Measurements from ENCODE around the gene PPP2R3A. TPM values are rescaled to one million over a fixed set of nuclear protein-coding genes. Genes with fewer than 3 reads are reported as not detected.
"Not testable (repeated sequence)": the region's sequence is repeated elsewhere in the genome, so short reads cannot be mapped to it uniquely, and the experiment has no call there.

The PPP2R3A gene
- total and polyA plus RNA-seq, 2 donors, result 10.5 to 28.7 TPM

- H3K27ac ChIP-seq (ENCODE audit: low read depth), result no peak overlapping the region
- WGBS, result 94% methylated on average over 6 of the region's 6 CpGs
- DNase-seq (ENCODE audit: extremely low spot score), result no peak
- H3K4me3 ChIP-seq (ENCODE audit: low read depth, low read length), result no peak overlapping the region
- H3K4me1 ChIP-seq (ENCODE audit: insufficient read depth), result no peaks in the 10 kb centered on the region
- peaks cover 4% of the 10 kb centered on the region for H3K36me3 ChIP-seq (ENCODE audit: insufficient read depth)
Measured at GRCh38 chr3:136146981-136147729, 181.6 kb downstream of the PPP2R3A start.

GRCh38 chr3:136149667-136150066, 184.1 kb downstream of the PPP2R3A start:
- DNase-seq (ENCODE audit: extremely low spot score), result no peak
- Histone ChIP-seq H3K27ac (ENCODE audit: low read depth) (no peak overlapping the region), H3K4me1 (ENCODE audit: insufficient read depth) (no peaks in the 10 kb centered on the region), H3K36me3 (ENCODE audit: insufficient read depth) (peaks cover 2% of the 10 kb centered on the region), H3K4me3 (ENCODE audit: low read depth, low read length) (no peak overlapping the region)
- 50% methylated on average over 3 of the region's 3 CpGs for WGBS

- Histone ChIP-seq H3K4me3 (ENCODE audit: low read depth, low read length) (no peak overlapping the region), H3K27ac (ENCODE audit: low read depth) (no peak overlapping the region), H3K36me3 (ENCODE audit: insufficient read depth) (peaks cover 2% of the 10 kb centered on the region), H3K4me1 (ENCODE audit: insufficient read depth) (no peaks in the 10 kb centered on the region)
- 44% methylated on average over 10 of the region's 10 CpGs for WGBS
- no peak for DNase-seq (ENCODE audit: extremely low spot score)
Measured at GRCh38 chr3:136151219-136151618, 185.7 kb downstream of the PPP2R3A start.

GRCh38 chr3:136152176-136152843, 186.8 kb downstream of the PPP2R3A start:
- DNase-seq (ENCODE audit: extremely low spot score), result no peak
- H3K4me3 ChIP-seq (ENCODE audit: low read depth, low read length), result no peak overlapping the region
- 81% methylated on average over 4 of the region's 4 CpGs for WGBS
- peaks cover 2% of the 10 kb centered on the region for H3K36me3 ChIP-seq (ENCODE audit: insufficient read depth)
- H3K4me1 ChIP-seq (ENCODE audit: insufficient read depth), result peaks cover 2% of the 10 kb centered on the region
- H3K27ac ChIP-seq (ENCODE audit: low read depth), result no peak overlapping the region

GRCh38 chr3:136152963-136153362, 187.4 kb downstream of the PPP2R3A start:
- 90% methylated on average over 4 of the region's 4 CpGs for WGBS
- Histone ChIP-seq H3K36me3 (ENCODE audit: insufficient read depth) (peaks cover 2% of the 10 kb centered on the region), H3K27ac (ENCODE audit: low read depth) (no peak overlapping the region), H3K4me1 (ENCODE audit: insufficient read depth) (peaks cover 2% of the 10 kb centered on the region), H3K4me3 (ENCODE audit: low read depth, low read length) (no peak overlapping the region)
- no peak for DNase-seq (ENCODE audit: extremely low spot score)

- Histone ChIP-seq H3K4me3 (ENCODE audit: low read depth, low read length) (no peak overlapping the region), H3K27ac (ENCODE audit: low read depth) (no peak overlapping the region), H3K4me1 (ENCODE audit: insufficient read depth) (peaks cover 2% of the 10 kb centered on the region), H3K36me3 (ENCODE audit: insufficient read depth) (no peaks in the 10 kb centered on the region)
- no peak for DNase-seq (ENCODE audit: extremely low spot score)
Measured at GRCh38 chr3:136161516-136161915, 196.0 kb downstream of the PPP2R3A start.

GRCh38 chr3:136162322-136162721, 196.8 kb downstream of the PPP2R3A start:
- Histone ChIP-seq H3K4me3 (ENCODE audit: low read depth, low read length) (no peak overlapping the region), H3K27ac (ENCODE audit: low read depth) (no peak overlapping the region), H3K4me1 (ENCODE audit: insufficient read depth) (peaks cover under 1% of the 10 kb centered on the region), H3K36me3 (ENCODE audit: insufficient read depth) (no peaks in the 10 kb centered on the region)
- WGBS, result 95% methylated on average over 7 of the region's 7 CpGs
- DNase-seq (ENCODE audit: extremely low spot score), result no peak

- DNase-seq (ENCODE audit: extremely low spot score); H3K36me3 ChIP-seq (ENCODE audit: insufficient read depth); H3K4me3 ChIP-seq (ENCODE audit: low read depth, low read length); H3K4me1 ChIP-seq (ENCODE audit: insufficient read depth); H3K27ac ChIP-seq (ENCODE audit: low read depth): not testable (repeated sequence)
Measured at GRCh38 chr3:136163607-136164006, 198.1 kb downstream of the PPP2R3A start.

- no peaks in the 10 kb centered on the region for H3K36me3 ChIP-seq (ENCODE audit: insufficient read depth)
- DNase-seq (ENCODE audit: extremely low spot score), result no peak
- no peak overlapping the region for H3K4me3 ChIP-seq (ENCODE audit: low read depth, low read length)
- H3K4me1 ChIP-seq (ENCODE audit: insufficient read depth), result no peaks in the 10 kb centered on the region
- 39% methylated on average over 3 of the region's 3 CpGs for WGBS
- H3K27ac ChIP-seq (ENCODE audit: low read depth), result no peak overlapping the region
Measured at GRCh38 chr3:136166507-136166906, 201.0 kb downstream of the PPP2R3A start.

- 97% methylated on average over 4 of the region's 4 CpGs for WGBS
- H3K4me1 ChIP-seq (ENCODE audit: insufficient read depth); DNase-seq (ENCODE audit: extremely low spot score); H3K4me3 ChIP-seq (ENCODE audit: low read depth, low read length); H3K36me3 ChIP-seq (ENCODE audit: insufficient read depth); H3K27ac ChIP-seq (ENCODE audit: low read depth): not testable (repeated sequence)
Measured at GRCh38 chr3:136168236-136168635, 202.7 kb downstream of the PPP2R3A start.

- Histone ChIP-seq H3K4me1 (ENCODE audit: insufficient read depth) (no peaks in the 10 kb centered on the region), H3K4me3 (ENCODE audit: low read depth, low read length) (no peak overlapping the region), H3K36me3 (ENCODE audit: insufficient read depth) (no peaks in the 10 kb centered on the region), H3K27ac (ENCODE audit: low read depth) (no peak overlapping the region)
- 61% methylated on average over 1 of the region's 1 CpG for WGBS
- no peak for DNase-seq (ENCODE audit: extremely low spot score)
Measured at GRCh38 chr3:136171097-136171542, 205.6 kb downstream of the PPP2R3A start.

GRCh38 chr3:136173939-136174490, 208.5 kb downstream of the PPP2R3A start:
- no peaks in the 10 kb centered on the region for H3K36me3 ChIP-seq (ENCODE audit: insufficient read depth)
- no peak for DNase-seq (ENCODE audit: extremely low spot score)
- H3K27ac ChIP-seq (ENCODE audit: low read depth), result no peak overlapping the region
- no peak overlapping the region for H3K4me3 ChIP-seq (ENCODE audit: low read depth, low read length)
- H3K4me1 ChIP-seq (ENCODE audit: insufficient read depth), result peaks cover 3% of the 10 kb centered on the region

GRCh38 chr3:136177876-136178275, 212.3 kb downstream of the PPP2R3A start:
- H3K4me3 ChIP-seq (ENCODE audit: low read depth, low read length), result no peak overlapping the region
- 52% methylated on average over 4 of the region's 4 CpGs for WGBS
- DNase-seq (ENCODE audit: extremely low spot score), result no peak
- H3K36me3 ChIP-seq (ENCODE audit: insufficient read depth), result no peaks in the 10 kb centered on the region
- H3K4me1 ChIP-seq (ENCODE audit: insufficient read depth), result peaks cover 3% of the 10 kb centered on the region
- no peak overlapping the region for H3K27ac ChIP-seq (ENCODE audit: low read depth)

- Histone ChIP-seq H3K4me1 (ENCODE audit: insufficient read depth) (no peaks in the 10 kb centered on the region), H3K36me3 (ENCODE audit: insufficient read depth) (no peaks in the 10 kb centered on the region), H3K27ac (ENCODE audit: low read depth) (no peak overlapping the region), H3K4me3 (ENCODE audit: low read depth, low read length) (no peak overlapping the region)
- DNase-seq (ENCODE audit: extremely low spot score), result no peak
- WGBS, result 94% methylated on average over 8 of the region's 8 CpGs
Measured at GRCh38 chr3:136181741-136182140, 216.2 kb downstream of the PPP2R3A start.
